GM18502 (cell line): ENCODE data around the gene ZP4.

Experiments used
- ATAC-seq: cut with Tn5 transposase; IDR thresholded peaks from one replicate; pipeline ENCODE4 v1.9.1; 2021; ENCODE audit warnings: mild to moderate bottlenecking; ENCODE audit not compliant: unreplicated experiment, poor library complexity

The ZP4 gene

GRCh38 chr1:237832858-237833257 is 57.9 kb downstream of the ZP4 start:
- ATAC-seq = no peak
